HepG2 (cell line): Measurements from ENCODE around the gene PRDX5. TPM values are rescaled to one million over a fixed set of nuclear protein-coding genes. Genes with fewer than 3 reads are reported as not detected.

Experiments used
- CBFB ChIP-seq: sonication (generic); formaldehyde crosslinking; IDR thresholded peaks from 2 replicates; pipeline ENCODE4 v1.4.0; 2020; ENCODE audit warnings: missing genetic modification reagents
- CBX5 ChIP-seq: sonication (generic); formaldehyde crosslinking; IDR thresholded peaks from 2 replicates; pipeline ENCODE4 v1.4.0; 2020; ENCODE audit warnings: missing genetic modification reagents, borderline replicate concordance
- CCAR2 ChIP-seq: fragments of 200-400 bp; formaldehyde crosslinking; optimal IDR thresholded peaks from 2 replicates; pipeline ENCODE3; 2018; ENCODE audit warnings: low read depth, mild to moderate bottlenecking, low read length, moderate library complexity
- CREB1 ChIP-seq, 2 experiments: fragments of 450-650 bp in 1 of 2; IDR thresholded peaks; 2 replicates each; pipeline ENCODE4 v1.6.1; 2016 to 2017; ENCODE audit warnings: control low read depth in 1 of 2, mild to moderate bottlenecking in 1 of 2, missing compliant biosample characterization in 1 of 2, missing genetic modification characterization in 1 of 2
- DMTF1 ChIP-seq: sonication (generic); formaldehyde crosslinking; IDR thresholded peaks from 2 replicates; pipeline ENCODE4 v1.4.0; 2020; ENCODE audit warnings: mild to moderate bottlenecking, missing genetic modification reagents
- HOXA7 ChIP-seq: sonication (generic); formaldehyde crosslinking; IDR thresholded peaks from 2 replicates; pipeline ENCODE4 v1.8.1; 2022; ENCODE audit warnings: mild to moderate bottlenecking, missing genetic modification reagents, moderate library complexity
- NR2F2 ChIP-seq: IDR thresholded peaks from 2 replicates; pipeline ENCODE4 v1.6.1; 2012; ENCODE audit warnings: low read depth, inconsistent platforms, borderline replicate concordance
- PAX8 ChIP-seq: sonication (generic); formaldehyde crosslinking; IDR thresholded peaks from 2 replicates; pipeline ENCODE4 v1.8.0; 2022; ENCODE audit warnings: mild to moderate bottlenecking, missing genetic modification reagents, borderline replicate concordance
- PLSCR1 ChIP-seq: sonication (generic); formaldehyde crosslinking; IDR thresholded peaks from 2 replicates; pipeline ENCODE4 v1.5.0; 2020; ENCODE audit warnings: missing genetic modification reagents, mild to moderate bottlenecking, borderline replicate concordance
- RNF219 ChIP-seq: sonication (generic); formaldehyde crosslinking; IDR thresholded peaks from 2 replicates; pipeline ENCODE4 v1.5.0; 2020; ENCODE audit warnings: mild to moderate bottlenecking, missing genetic modification reagents
- SETDB1 ChIP-seq: sonication (generic); formaldehyde crosslinking; IDR thresholded peaks from 2 replicates; pipeline ENCODE4 v1.5.1; 2020; ENCODE audit warnings: missing genetic modification reagents, mild to moderate bottlenecking, borderline replicate concordance
- SMAD1 ChIP-seq: sonication (generic); formaldehyde crosslinking; IDR thresholded peaks from 2 replicates; pipeline ENCODE4 v1.4.0; 2020; ENCODE audit warnings: missing genetic modification reagents, low read depth, mild to moderate bottlenecking, borderline replicate concordance
- SUZ12 ChIP-seq: fragments of 150-350 bp; IDR thresholded peaks from 2 replicates; pipeline ENCODE4 v1.6.1; 2014; ENCODE audit warnings: low read depth, low read length
- ZGPAT ChIP-seq: IDR thresholded peaks from 2 replicates; pipeline ENCODE4 v1.6.1; 2016; ENCODE audit warnings: mild to moderate bottlenecking
- ZMYM3 ChIP-seq: sonication (generic); formaldehyde crosslinking; IDR thresholded peaks from 2 replicates; pipeline ENCODE4 v1.5.1; 2020; ENCODE audit warnings: mild to moderate bottlenecking, missing genetic modification reagents
- ZNF101 ChIP-seq: sonication (generic); formaldehyde crosslinking; IDR thresholded peaks from 2 replicates; pipeline ENCODE4 v1.4.0; 2020; ENCODE audit warnings: mild to moderate bottlenecking, low read depth, missing genetic modification reagents, borderline replicate concordance
- ZNF20 ChIP-seq: sonication (generic); formaldehyde crosslinking; IDR thresholded peaks from 2 replicates; pipeline ENCODE4 v1.4.0; 2020; ENCODE audit warnings: mild to moderate bottlenecking, moderate library complexity, missing genetic modification reagents
- ZNF263 ChIP-seq: sonication (generic); formaldehyde crosslinking; IDR thresholded peaks from 2 replicates; pipeline ENCODE4 v1.4.0; 2020; ENCODE audit warnings: missing genetic modification reagents
- ZNF543 ChIP-seq: sonication (generic); formaldehyde crosslinking; IDR thresholded peaks from 2 replicates; pipeline ENCODE4 v1.4.0; 2020; ENCODE audit warnings: mild to moderate bottlenecking, missing genetic modification reagents
- ZNF652 ChIP-seq: IDR thresholded peaks from 2 replicates; pipeline ENCODE4 v1.6.1; 2016; ENCODE audit warnings: low read depth, borderline replicate concordance
- ZNF713 ChIP-seq: sonication (generic); formaldehyde crosslinking; IDR thresholded peaks from 2 replicates; pipeline ENCODE4 v1.4.0; 2020; ENCODE audit warnings: mild to moderate bottlenecking, missing genetic modification reagents
- polyA plus RNA-seq, 8 experiments: library from polyadenylated mRNA; depleted of rRNA in 3 of 8; stranded (reverse) in 7 of 8; unstranded in 1 of 8; fragments of >200 nt; fragmentation: Illumina TruSeq in 4 of 8; extraction: Trizol in 4 of 8; gene quantifications; 2 replicates each; pipeline versions ENCODE4 v1.2.1 to v1.2.3, GENCODE V29; 2011 to 2016; ENCODE audit warnings: low read depth in 4 of 8, missing spikeins in 1 of 8, mixed read lengths in 1 of 8; ENCODE audit not compliant: insufficient read depth in 1 of 8
- total RNA-seq, 5 experiments: library from RNA; depleted of rRNA; stranded (reverse); fragments of >200 nt; fragmentation: Illumina TruSeq; extraction: Trizol; gene quantifications; 2 replicates each; pipeline ENCODE4 v1.2.3, GENCODE V29; 2016; ENCODE audit warnings: low read depth in 1 of 5

PRDX5 gene
- total and polyA plus RNA-seq, 2 of the 13 experiments (the other 11 are each of a cell fraction or from before 2014, with no cell fraction given): 215 to 311 TPM

GRCh38 chr11:64317961-64318765, at the start of gene PRDX5 (continued):
- no peak for TF ChIP-seq RNF219 (CRISPR knock-in tag)
- TF ChIP-seq SMAD1 (CRISPR knock-in tag): no peak
- no peak for TF ChIP-seq ZGPAT (CRISPR knock-in tag)
- peak; percentile 95; the same call in 1 of the 2 replicates for TF ChIP-seq ZNF543 (CRISPR knock-in tag)
- no peak for TF ChIP-seq HOXA7 (CRISPR knock-in tag)
- no peak; the same call in 1 of the 2 replicates for TF ChIP-seq ZNF263 (CRISPR knock-in tag)
- no peak for TF ChIP-seq SUZ12
- TF ChIP-seq CBX5 (CRISPR knock-in tag): no peak
- TF ChIP-seq SETDB1 (CRISPR knock-in tag): no peak
- TF ChIP-seq CBFB (CRISPR knock-in tag): no peak
- TF ChIP-seq CCAR2: no peak
- TF ChIP-seq ZNF101 (CRISPR knock-in tag): peak; percentile 87; the same call in 1 of the 2 replicates
- no peak for TF ChIP-seq PLSCR1 (CRISPR knock-in tag)
- peak; percentile 94 for TF ChIP-seq PAX8 (CRISPR knock-in tag)
- no peak for TF ChIP-seq ZNF652
- no peak for TF ChIP-seq CREB1 (IDR thresholded peaks at IDR 0.05)
- no peak for TF ChIP-seq CREB1 (CRISPR knock-in tag; IDR thresholded peaks at IDR 0.05)
- TF ChIP-seq DMTF1 (CRISPR knock-in tag): 0 out of 2 replicates have a peak, but pooled peaks have one; percentile 71
- TF ChIP-seq ZNF20 (CRISPR knock-in tag): no peak
- no peak for TF ChIP-seq NR2F2
- no peak for TF ChIP-seq ZNF713
- no peak for TF ChIP-seq ZMYM3
